Effector CD8-positive, alpha-beta T cell (primary cell): ENCODE results near the gene BLOC1S5.
"Not testable (repeated sequence)": the region's sequence is repeated elsewhere in the genome, so short reads cannot be mapped to it uniquely, and the experiment has no call there.

Experiments
- DNase-seq: peaks from one replicate; lab custom pipeline; 2025; lab: John Stamatoyannopoulos, UW

The BLOC1S5 gene

GRCh38 chr6:8043221-8043620 is 21.0 kb downstream of the BLOC1S5 start:
- DNase-seq: no peak

- no peak for DNase-seq
These were observed 22.1 kb downstream of the BLOC1S5 start for GRCh38 chr6:8041913-8042583.

- not testable (repeated sequence) for DNase-seq
These were observed 30.1 kb downstream of the BLOC1S5 start for GRCh38 chr6:8034107-8034506.

GRCh38 chr6:8030920-8031319 is 33.3 kb downstream of the BLOC1S5 start:
- DNase-seq: no peak

- DNase-seq: no peak
These were observed 34.8 kb downstream of the BLOC1S5 start for GRCh38 chr6:8029243-8029870.

- DNase-seq: no peak
These were observed 36.1 kb downstream of the BLOC1S5 start for GRCh38 chr6:8027965-8028651.

- DNase-seq: no peak
These were observed 37.4 kb downstream of the BLOC1S5 start for GRCh38 chr6:8026800-8027199.

GRCh38 chr6:8025191-8025590 is 39.0 kb downstream of the BLOC1S5 start:
- no peak for DNase-seq

- DNase-seq: no peak
These were observed 40.6 kb downstream of the BLOC1S5 start for GRCh38 chr6:8023638-8024037.

- DNase-seq: no peak
These were observed 44.1 kb downstream of the BLOC1S5 start for GRCh38 chr6:8020083-8020482.

GRCh38 chr6:8017705-8018104 is 46.5 kb downstream of the BLOC1S5 start:
- DNase-seq: no peak

GRCh38 chr6:8017276-8017701 is 46.9 kb downstream of the BLOC1S5 start:
- no peak for DNase-seq

GRCh38 chr6:8014947-8015346 is 49.2 kb downstream of the BLOC1S5 start:
- DNase-seq: no peak

- DNase-seq: no peak
These were observed 50.4 kb downstream of the BLOC1S5 start for GRCh38 chr6:8013763-8014162.

- no peak for DNase-seq
These were observed 58.0 kb downstream of the BLOC1S5 start for GRCh38 chr6:8006208-8006607.

GRCh38 chr6:8005136-8005535 is 59.1 kb downstream of the BLOC1S5 start:
- DNase-seq: no peak

GRCh38 chr6:8000636-8001035 is 63.6 kb downstream of the BLOC1S5 start:
- no peak for DNase-seq

- DNase-seq: no peak
These were observed 64.0 kb downstream of the BLOC1S5 start for GRCh38 chr6:8000188-8000596.

- no peak for DNase-seq
These were observed 65.0 kb downstream of the BLOC1S5 start for GRCh38 chr6:7999201-7999600.

- no peak for DNase-seq
These were observed 66.0 kb downstream of the BLOC1S5 start for GRCh38 chr6:7998103-7998725.

GRCh38 chr6:7997286-7997685 is 66.9 kb downstream of the BLOC1S5 start:
- DNase-seq: no peak

GRCh38 chr6:7996538-7997111 is 67.6 kb downstream of the BLOC1S5 start:
- no peak for DNase-seq
